WTC11 (cell line): Measurements from ENCODE around the gene WBP4. TPM values are rescaled to one million over a fixed set of nuclear protein-coding genes. Genes with fewer than 3 reads are reported as not detected.
A peak's percentile ranks its signal among the peaks of the same experiment; 100 is the strongest.

ENCODE experiments used
- ATAC-seq: fragments of 200-7000 bp; cut with Tn5 transposase; 2 replicates; pipeline ENCODE4 v1.10.0; 2021; ENCODE audit warnings: mild to moderate bottlenecking, moderate library complexity
- CTCF ChIA-PET: fragments of 300-600 bp; sonication (Branson Sonifier 250); formaldehyde crosslinking; loops from one replicate; lab custom pipeline; 2021; ENCODE audit warnings: antibody characterized with exemption; lab: Charles Lee
- POLR2A ChIA-PET: fragments of 350-600 bp; sonication (Branson Sonifier 250); formaldehyde crosslinking; loops from one replicate; lab custom pipeline; 2021; ENCODE audit warnings: antibody characterized with exemption; lab: Charles Lee
- DNase-seq: peaks from one replicate; pipeline ENCODE4 v3.0.0; 2021; ENCODE audit warnings: low spot score
- H3K27ac Mint-ChIP-seq: 2 replicates; pipeline ENCODE4 v1.8.0; 2021; ENCODE audit warnings: mixed read lengths
- H3K27me3 Mint-ChIP-seq: 2 replicates; pipeline ENCODE4 v1.8.0; 2021; ENCODE audit warnings: low read depth, mild to moderate bottlenecking, moderate library complexity, mixed read lengths
- H3K36me3 Mint-ChIP-seq: 2 replicates; pipeline ENCODE4 v1.8.0; 2021; ENCODE audit warnings: mixed read lengths
- H3K4me1 Mint-ChIP-seq: 2 replicates; pipeline ENCODE4 v1.8.0; 2022; ENCODE audit warnings: mixed read lengths
- H3K4me3 Mint-ChIP-seq: 2 replicates; pipeline ENCODE4 v1.8.0; 2021; ENCODE audit warnings: mild to moderate bottlenecking, moderate library complexity, mixed read lengths
- H3K9me3 Mint-ChIP-seq: 2 replicates; pipeline ENCODE4 v1.8.0; 2021; ENCODE audit warnings: mixed read lengths
- AFF4 ChIP-seq: sonication (generic); formaldehyde crosslinking; IDR thresholded peaks from 2 replicates; pipeline ENCODE4 v1.8.1; 2023; ENCODE audit warnings: mild to moderate bottlenecking, missing genetic modification reagents, borderline replicate concordance
- CBFB ChIP-seq: sonication (generic); formaldehyde crosslinking; IDR thresholded peaks from 2 replicates; pipeline ENCODE4 v1.8.1; 2022; ENCODE audit warnings: mild to moderate bottlenecking, low read depth, missing genetic modification reagents
- ELF4 ChIP-seq: sonication (generic); formaldehyde crosslinking; IDR thresholded peaks from 2 replicates; pipeline ENCODE4 v1.8.1; 2022; ENCODE audit warnings: low read depth, mild to moderate bottlenecking, moderate library complexity, missing genetic modification reagents
- ETV6 ChIP-seq: sonication (generic); formaldehyde crosslinking; IDR thresholded peaks from 2 replicates; pipeline ENCODE4 v1.8.1; 2022; ENCODE audit warnings: mild to moderate bottlenecking, missing genetic modification reagents
- FOXP1 ChIP-seq: sonication (generic); formaldehyde crosslinking; IDR thresholded peaks from 2 replicates; pipeline ENCODE4 v1.8.0; 2022; ENCODE audit warnings: missing genetic modification reagents, mild to moderate bottlenecking, moderate library complexity, borderline replicate concordance
- FOXP4 ChIP-seq: sonication (generic); formaldehyde crosslinking; IDR thresholded peaks from 2 replicates; pipeline ENCODE4 v1.8.0; 2022; ENCODE audit warnings: mild to moderate bottlenecking, missing genetic modification reagents
- GABPB1 ChIP-seq: sonication (generic); formaldehyde crosslinking; IDR thresholded peaks from 2 replicates; pipeline ENCODE4 v1.8.1; 2023; ENCODE audit warnings: mild to moderate bottlenecking, missing genetic modification reagents
- IRF1 ChIP-seq: sonication (generic); formaldehyde crosslinking; IDR thresholded peaks from 2 replicates; pipeline ENCODE4 v1.8.0; 2023; ENCODE audit warnings: missing genetic modification reagents
- JAZF1 ChIP-seq: fragments of 250-450 bp; sonication (Bioruptor Pico); IDR thresholded peaks from 2 replicates; pipeline ENCODE4 v1.9.0; 2021; ENCODE audit warnings: moderate library complexity, mild to moderate bottlenecking, inconsistent platforms
- MXD4 ChIP-seq: fragments of 250-450 bp; sonication (Bioruptor Pico); IDR thresholded peaks from 2 replicates; pipeline ENCODE4 v1.8.0; 2021; ENCODE audit warnings: mild to moderate bottlenecking, moderate library complexity, borderline replicate concordance
- PRDM15 ChIP-seq: sonication (generic); formaldehyde crosslinking; IDR thresholded peaks from 2 replicates; pipeline ENCODE4 v1.8.0; 2022; ENCODE audit warnings: missing genetic modification reagents
- PREB ChIP-seq: sonication (generic); formaldehyde crosslinking; IDR thresholded peaks from 2 replicates; pipeline ENCODE4 v1.8.1; 2022; ENCODE audit warnings: mild to moderate bottlenecking, missing genetic modification reagents, moderate library complexity, borderline replicate concordance
- RELA ChIP-seq: sonication (generic); formaldehyde crosslinking; IDR thresholded peaks from 2 replicates; pipeline ENCODE4 v1.8.1; 2022; ENCODE audit warnings: missing genetic modification reagents, mild to moderate bottlenecking, borderline replicate concordance
- STAT6 ChIP-seq: sonication (generic); formaldehyde crosslinking; conservative IDR thresholded peaks from 2 replicates; pipeline ENCODE4 v1.8.1; 2023; ENCODE audit warnings: mild to moderate bottlenecking, low read depth, missing genetic modification reagents, moderate library complexity
- ZBTB21 ChIP-seq: sonication (generic); formaldehyde crosslinking; IDR thresholded peaks from 2 replicates; pipeline ENCODE4 v1.8.1; 2023; ENCODE audit warnings: mild to moderate bottlenecking, missing genetic modification reagents, borderline replicate concordance
- ZNF232 ChIP-seq: sonication (generic); formaldehyde crosslinking; IDR thresholded peaks from 2 replicates; pipeline ENCODE4 v1.8.0; 2022; ENCODE audit warnings: mild to moderate bottlenecking, missing genetic modification reagents
- ZNF317 ChIP-seq: sonication (generic); formaldehyde crosslinking; IDR thresholded peaks from 2 replicates; pipeline ENCODE4 v1.8.1; 2023; ENCODE audit warnings: low read depth, mild to moderate bottlenecking, moderate library complexity, missing genetic modification reagents, borderline replicate concordance
- ZNF396 ChIP-seq: fragments of 250-450 bp; sonication (Bioruptor Pico); IDR thresholded peaks from 2 replicates; pipeline ENCODE4 v1.8.0; 2021; ENCODE audit warnings: mild to moderate bottlenecking, moderate library complexity, borderline replicate concordance
- ZNF512 ChIP-seq: sonication (generic); formaldehyde crosslinking; IDR thresholded peaks from 2 replicates; pipeline ENCODE4 v1.8.1; 2022; ENCODE audit warnings: missing genetic modification reagents, borderline replicate concordance
- total RNA-seq: library from RNA; stranded (reverse); gene quantifications from 3 replicates; pipeline ENCODE4 v1.2.3, GENCODE V29; 2021

The WBP4 gene
- total RNA-seq, 1 experiment from 2014 or later = 9.6 TPM

GRCh38 chr13:41107104-41107571, 45.8 kb downstream of the WBP4 start (continued):
- TF ChIP-seq PRDM15 = 0 out of 2 replicates have a peak, but pooled peaks have one; percentile 21

- Mint-ChIP-seq H3K4me3 (peak overlapping the region; percentile 47), H3K27me3 (no peaks in the 10 kb centered on the region), H3K36me3 (no peaks in the 10 kb centered on the region), H3K4me1 (peaks cover 12% of the 10 kb centered on the region), H3K9me3 (no peaks in the 10 kb centered on the region), H3K27ac (no peak overlapping the region)
- CTCF ChIA-PET = interaction anchor here (1.2 kb wide), 1 partner anchor 47 kb away, joined by 3 read pairs; no protein-coding TSS in a partner anchor
- POLR2A ChIA-PET = interaction anchor here (1.7 kb wide), 1 partner anchor 46 kb away, joined by 8 read pairs; the partner anchor contains the start of gene WBP4
- peak; percentile 89 for ATAC-seq
- DNase-seq = peak; percentile 73
- no peak for TF ChIP-seq RELA (CRISPR knock-in tag)
- TF ChIP-seq JAZF1 = no peak
- no peak for TF ChIP-seq ZNF512 (CRISPR knock-in tag)
- TF ChIP-seq FOXP4 (CRISPR knock-in tag) = peak; percentile 43; the same call in 1 of the 2 replicates
- no peak for TF ChIP-seq STAT6 (CRISPR knock-in tag)
- TF ChIP-seq FOXP1 (CRISPR knock-in tag) = no peak
- TF ChIP-seq MXD4 (CRISPR knock-in tag) = no peak
- TF ChIP-seq PREB (CRISPR knock-in tag) = no peak
- TF ChIP-seq ZBTB21 (CRISPR knock-in tag) = no peak
- TF ChIP-seq ZNF232 (CRISPR knock-in tag) = 0 out of 2 replicates have a peak, but pooled peaks have one; percentile 11
- peak; percentile 41; the same call in 1 of the 2 replicates for TF ChIP-seq GABPB1 (CRISPR knock-in tag)
- no peak for TF ChIP-seq IRF1
- TF ChIP-seq ETV6 (CRISPR knock-in tag) = no peak
- TF ChIP-seq ELF4 (CRISPR knock-in tag) = no peak
- TF ChIP-seq AFF4 (CRISPR knock-in tag) = no peak
- TF ChIP-seq CBFB = no peak
- no peak for TF ChIP-seq ZNF396
- TF ChIP-seq ZNF317 (CRISPR knock-in tag) = no peak
Measured at GRCh38 chr13:41107584-41108014, 46.3 kb downstream of the WBP4 start.
